NT2/D1 (cell line): ENCODE data around the gene OAS2.

Experiments used
- SUZ12 ChIP-seq: IDR thresholded peaks from 2 replicates; pipeline ENCODE4 v1.6.1; 2011; ENCODE audit not compliant: insufficient read length, insufficient read depth; ENCODE audit errors: extremely low read depth
- ZNF274 ChIP-seq: IDR thresholded peaks from 2 replicates; pipeline ENCODE4 v1.6.1; 2011; ENCODE audit warnings: mild to moderate bottlenecking, low read depth, low read length

- TF ChIP-seq ZNF274: no peak
- TF ChIP-seq SUZ12: no peak
Observed at GRCh38 chr12:113056631-113057488, 78.5 kb downstream of the OAS2 start, which contains the start of gene DTX1.
